Right cardiac atrium (tissue), 5 donors: Measurements from ENCODE around the gene MSL1. TPM values are rescaled to one million over a fixed set of nuclear protein-coding genes. Genes with fewer than 3 reads are reported as not detected.

Experiments
- ATAC-seq, 2 donors: fragments of 200-7000 bp; cut with Tn5 transposase; one replicate each; pipeline versions ENCODE4 v1.8.0 to v1.9.1; 2020; ENCODE audit warnings: moderate library complexity in 2 of 2, mild to moderate bottlenecking in 1 of 2
- DNase-seq, 3 donors: peaks; one replicate each; pipeline ENCODE4 v3.0.0-alpha.2; 2020
- H3K27ac ChIP-seq: one replicate; pipeline ENCODE4 v1.5.1; 2013; ENCODE audit warnings: mild to moderate bottlenecking, low read length, control low read depth, moderate library complexity
- H3K27me3 ChIP-seq: one replicate; pipeline ENCODE4 v1.6.1; 2013; ENCODE audit not compliant: control insufficient read depth, insufficient read depth
- H3K4me1 ChIP-seq: one replicate; pipeline ENCODE4 v1.6.1; 2013; ENCODE audit warnings: low read length; ENCODE audit not compliant: control insufficient read depth, insufficient read depth
- H3K4me3 ChIP-seq: one replicate; pipeline ENCODE4 v1.5.1; 2013; ENCODE audit warnings: low read length, control low read depth
- H3K9me3 ChIP-seq: one replicate; pipeline ENCODE4 v1.6.1; 2013; ENCODE audit warnings: low read length; ENCODE audit not compliant: control insufficient read depth
- WGBS: extraction: QIAGEN DNeasy Blood & Tissue Kit; methylation state at CpG from one replicate; pipeline ENCODE4 v1.1.7; 2013; 5-methylcytosine and 5-hydroxymethylcytosine counted together
- intact Hi-C, 4 donors: fragments of 100-400 bp; cut with DNase I; formaldehyde crosslinking; loops; one replicate each; pipeline versions ENCODE4 v1.11.0 to v1.14.0; 2022 to 2023
- polyA plus RNA-seq: library from polyadenylated mRNA; stranded (reverse); fragments of 200-250 nt; gene quantifications from one replicate; pipeline ENCODE4 v1.2.3, GENCODE V29; 2013
- total RNA-seq, 4 donors: library from RNA; stranded (reverse); fragmentation: NEBNext Ultra II Directional; extraction: Animal tissue kit (Norgen Biotek cat#: 25700); gene quantifications; one replicate each; pipeline ENCODE4 v1.2.1, GENCODE V29; 2021
- donor health status: healthy with polysubstance abuse.
- donor health status: DM: no; HTN: yes; CAD: no.
- donor health status: DM: no; HTN: no; CAD: no.
- donor health status: DM: no; HTN: yes; CAD: no; lungs with severe emphysema.
- donor health status: DM: yes; HTN: yes; CAD: no.

The MSL1 gene
- total and polyA plus RNA-seq, 5 donors, result 44.8 to 57.3 (median 54.4) TPM

- peaks cover 44% of the 10 kb centered on the region for H3K4me1 ChIP-seq
- WGBS, result under 1% methylated on average over 52 of the region's 52 CpGs
- H3K27me3 ChIP-seq, result no peaks in the 10 kb centered on the region
- peak; percentile 87 to 89 for ATAC-seq
- H3K27ac ChIP-seq, result peak overlapping the region; percentile 100
- peak; percentile 100 for DNase-seq
- H3K4me3 ChIP-seq, result peak overlapping the region; percentile 81
- no peaks in the 10 kb centered on the region for H3K9me3 ChIP-seq
- intact Hi-C loops, result loop anchor here in 1 of 4 donors (1.0 to 5.0 kb wide), 2 partner anchors 9 to 37 kb away; partner anchors contain the start of gene THRA
Measured at GRCh38 chr17:40098846-40099618, 22.7 kb upstream of the MSL1 start.

GRCh38 chr17:40099619-40100418, 22.0 kb upstream of the MSL1 start:
- Histone ChIP-seq H3K27me3 (no peaks in the 10 kb centered on the region), H3K4me1 (peaks cover 47% of the 10 kb centered on the region), H3K27ac (peak overlapping the region; percentile 98), H3K4me3 (peak overlapping the region; percentile 81), H3K9me3 (no peaks in the 10 kb centered on the region)
- intact Hi-C loops, result loop anchor here in 1 of 4 donors (1.0 to 5.0 kb wide), 2 partner anchors 8 to 38 kb away; partner anchors contain the start of gene THRA
- WGBS, result 2% methylated on average over 31 of the region's 31 CpGs
- DNase-seq (peak in 2 of 3 donors; percentile 73), ATAC-seq (peak; percentile 1)

GRCh38 chr17:40100419-40100668, 21.4 kb upstream of the MSL1 start, which contains the start of gene NR1D1:
Gene NR1D1 (minus strand): TSS chr17:40100589. CDS start chr17:40100094, 495 bp downstream.
- no peaks in the 10 kb centered on the region for H3K27me3 ChIP-seq
- no peak for ATAC-seq
- WGBS, result under 1% methylated on average over 16 of the region's 16 CpGs
- H3K4me3 ChIP-seq, result peak within 1 kb of the TSS; percentile 81
- H3K27ac ChIP-seq, result peak within 1 kb of the TSS; percentile 98
- intact Hi-C loops, result no loop called here
- DNase-seq, result no peak
- peaks cover 45% of the 10 kb centered on the region for H3K4me1 ChIP-seq
- H3K9me3 ChIP-seq, result no peaks in the 10 kb centered on the region

- Histone ChIP-seq H3K9me3 (no peaks in the 10 kb centered on the region), H3K4me1 (peaks cover 41% of the 10 kb centered on the region), H3K27me3 (no peaks in the 10 kb centered on the region), H3K27ac (peak overlapping the region; percentile 98), H3K4me3 (peak overlapping the region; percentile 81)
- DNase-seq, result peak; percentile 99 to 100 (median 100)
- ATAC-seq, result peak; percentile 70 to 77
- under 1% methylated on average over 25 of the region's 25 CpGs for WGBS
- intact Hi-C loops, result no loop called here
Measured at GRCh38 chr17:40100669-40101366, 21.0 kb upstream of the MSL1 start.

- Histone ChIP-seq H3K9me3 (no peaks in the 10 kb centered on the region), H3K27ac (peak overlapping the region; percentile 98), H3K4me1 (peaks cover 42% of the 10 kb centered on the region), H3K4me3 (no peak overlapping the region), H3K27me3 (no peaks in the 10 kb centered on the region)
- intact Hi-C loops, result no loop called here
- ATAC-seq (no peak), DNase-seq (peak in 1 of 3 donors; percentile 36)
- 65% methylated on average over 16 of the region's 16 CpGs for WGBS
Measured at GRCh38 chr17:40101367-40102210, 20.2 kb upstream of the MSL1 start.

- Histone ChIP-seq H3K4me1 (peaks cover 36% of the 10 kb centered on the region), H3K27me3 (no peaks in the 10 kb centered on the region), H3K27ac (peak overlapping the region; percentile 50), H3K9me3 (no peaks in the 10 kb centered on the region), H3K4me3 (no peak overlapping the region)
- DNase-seq (peak in 2 of 3 donors; percentile 47 to 59), ATAC-seq (no peak)
- WGBS, result 54% methylated on average over 3 of the region's 3 CpGs
- intact Hi-C loops, result no loop called here
Measured at GRCh38 chr17:40103071-40103661, 18.6 kb upstream of the MSL1 start.

GRCh38 chr17:40103688-40104087, 18.1 kb upstream of the MSL1 start:
- WGBS, result 50% methylated on average over 2 of the region's 2 CpGs
- H3K27ac ChIP-seq, result peak overlapping the region; percentile 2
- no peaks in the 10 kb centered on the region for H3K9me3 ChIP-seq
- H3K27me3 ChIP-seq, result no peaks in the 10 kb centered on the region
- H3K4me3 ChIP-seq, result no peak overlapping the region
- intact Hi-C loops, result no loop called here
- no peak for DNase-seq
- H3K4me1 ChIP-seq, result peaks cover 31% of the 10 kb centered on the region
- no peak for ATAC-seq

GRCh38 chr17:40104594-40105486, 16.9 kb upstream of the MSL1 start:
- intact Hi-C loops, result no loop called here
- H3K4me3 ChIP-seq, result no peak overlapping the region
- ATAC-seq (no peak), DNase-seq (peak in 1 of 3 donors; percentile 55)
- WGBS, result 65% methylated on average over 3 of the region's 3 CpGs
- H3K27me3 ChIP-seq, result no peaks in the 10 kb centered on the region
- peaks cover 31% of the 10 kb centered on the region for H3K4me1 ChIP-seq
- H3K9me3 ChIP-seq, result no peaks in the 10 kb centered on the region
- H3K27ac ChIP-seq, result peak overlapping the region; percentile 36

GRCh38 chr17:40105861-40106759, 15.7 kb upstream of the MSL1 start:
- ATAC-seq, result no peak
- Histone ChIP-seq H3K27me3 (no peaks in the 10 kb centered on the region), H3K4me3 (no peak overlapping the region), H3K4me1 (peaks cover 30% of the 10 kb centered on the region), H3K27ac (peak overlapping the region; percentile 66), H3K9me3 (no peaks in the 10 kb centered on the region)
- intact Hi-C loops, result no loop called here
- 77% methylated on average over 5 of the region's 5 CpGs for WGBS
- DNase-seq, result no peak
